ENCODE results near the gene HBEGF. TPM values are rescaled to one million over a fixed set of nuclear protein-coding genes. Genes with fewer than 3 reads are reported as not detected.
"Not testable (repeated sequence)": the region's sequence is repeated elsewhere in the genome, so short reads cannot be mapped to it uniquely, and the experiment has no call there.

Gene HBEGF
- total RNA-seq, 2 donors from 2014 or later = 1.4 to 2.1 TPM

- 0 to 6% methylated on average over 5 to 35 of the region's 35 CpGs for WGBS, 2 experiments (ENCODE audit: insufficient coverage in 1 of 2, insufficient read length in 1 of 2)
- Histone ChIP-seq H3K36me3 (ENCODE audit: control insufficient read depth, insufficient read depth, low read length) (peaks cover 3% of the 10 kb centered on the region), H3K27me3 (ENCODE audit: control insufficient read depth, insufficient read depth, low read length, poor library complexity, severe bottlenecking) (peaks cover 20% of the 10 kb centered on the region), H3K27ac (ENCODE audit: low read depth, low read length) (no peak overlapping the region), H3K4me1 (ENCODE audit: control insufficient read depth, insufficient read depth, low read length) (no peaks in the 10 kb centered on the region), H3K9ac (ENCODE audit: extremely low read depth, low read length, poor library complexity, severe bottlenecking) (peak overlapping the region; percentile 46), H3K4me3 (ENCODE audit: low read length) (peak overlapping the region; percentile 77), H3K9me3 (ENCODE audit: control insufficient read depth, low read length) (no peaks in the 10 kb centered on the region)
- TF ChIP-seq CTCF (conservative IDR thresholded peaks at IDR 0.05) = peak; percentile 56
- peak overlapping the region; percentile 69 for H3K4me3 Mint-ChIP-seq
- peaks cover 17% of the 10 kb centered on the region for H3K27me3 Mint-ChIP-seq (ENCODE audit: insufficient read depth)
- no peaks in the 10 kb centered on the region for H3K36me3 Mint-ChIP-seq (ENCODE audit: low read depth)
- peak overlapping the region; percentile 77 for H3K27ac Mint-ChIP-seq
- H3K4me1 Mint-ChIP-seq = peaks cover 11% of the 10 kb centered on the region
- no peaks in the 10 kb centered on the region for H3K9me3 Mint-ChIP-seq
- DNase-seq = peak; percentile 90
Observed at GRCh38 chr5:140345919-140346347, 470 bp downstream of the HBEGF start.

- H3K9ac ChIP-seq (ENCODE audit: extremely low read depth, low read length, poor library complexity, severe bottlenecking) = no peak overlapping the region
- H3K27ac Mint-ChIP-seq = no peak overlapping the region
- 64 to 70% methylated on average over 4 of the region's 4 CpGs for WGBS, 2 experiments (ENCODE audit: insufficient coverage in 1 of 2, insufficient read length in 1 of 2)
- no peaks in the 10 kb centered on the region for H3K4me1 ChIP-seq (ENCODE audit: control insufficient read depth, insufficient read depth, low read length)
- peaks cover 12% of the 10 kb centered on the region for H3K27me3 ChIP-seq (ENCODE audit: control insufficient read depth, insufficient read depth, low read length, poor library complexity, severe bottlenecking)
- no peak overlapping the region for H3K27ac ChIP-seq (ENCODE audit: low read depth, low read length)
- H3K4me1 Mint-ChIP-seq = peaks cover 11% of the 10 kb centered on the region
- H3K9me3 ChIP-seq (ENCODE audit: control insufficient read depth, low read length) = no peaks in the 10 kb centered on the region
- DNase-seq = peak; percentile 69
- no peak overlapping the region for H3K4me3 ChIP-seq (ENCODE audit: low read length)
- no peaks in the 10 kb centered on the region for H3K36me3 Mint-ChIP-seq (ENCODE audit: low read depth)
- H3K36me3 ChIP-seq (ENCODE audit: control insufficient read depth, insufficient read depth, low read length) = peaks cover 3% of the 10 kb centered on the region
- peak overlapping the region; percentile 69 for H3K4me3 Mint-ChIP-seq
- TF ChIP-seq CTCF (conservative IDR thresholded peaks at IDR 0.05) = peak; percentile 33
- peaks cover 16% of the 10 kb centered on the region for H3K27me3 Mint-ChIP-seq (ENCODE audit: insufficient read depth)
- no peaks in the 10 kb centered on the region for H3K9me3 Mint-ChIP-seq
Observed at GRCh38 chr5:140344683-140345423, 1.6 kb downstream of the HBEGF start.

- H3K9ac ChIP-seq (ENCODE audit: extremely low read depth, low read length, poor library complexity, severe bottlenecking); H3K4me1 ChIP-seq (ENCODE audit: control insufficient read depth, insufficient read depth, low read length); H3K4me3 Mint-ChIP-seq; H3K36me3 Mint-ChIP-seq (ENCODE audit: low read depth); DNase-seq; H3K4me3 ChIP-seq (ENCODE audit: low read length); H3K36me3 ChIP-seq (ENCODE audit: control insufficient read depth, insufficient read depth, low read length); H3K9me3 Mint-ChIP-seq; H3K9me3 ChIP-seq (ENCODE audit: control insufficient read depth, low read length); H3K27ac ChIP-seq (ENCODE audit: low read depth, low read length); H3K27ac Mint-ChIP-seq: not testable (repeated sequence)
- Mint-ChIP-seq H3K27me3 (ENCODE audit: insufficient read depth) (peaks cover 13% of the 10 kb centered on the region), H3K4me1 (peaks cover 11% of the 10 kb centered on the region)
- WGBS, 2 experiments (ENCODE audit: insufficient coverage in 1 of 2, insufficient read length in 1 of 2) = 96 to 100% methylated on average over 2 to 8 of the region's 8 CpGs
- peaks cover 12% of the 10 kb centered on the region for H3K27me3 ChIP-seq (ENCODE audit: control insufficient read depth, insufficient read depth, low read length, poor library complexity, severe bottlenecking)
Observed at GRCh38 chr5:140343849-140344248, 2.6 kb downstream of the HBEGF start.
